ENCODE results near the gene PLXND1.
"Not testable (repeated sequence)": the region's sequence is repeated elsewhere in the genome, so short reads cannot be mapped to it uniquely, and the experiment has no call there.

Gene PLXND1

GRCh38 chr3:129560911-129561594 is 45.4 kb downstream of the PLXND1 start:
- peak; percentile 38 to 65 for DNase-seq

GRCh38 chr3:129560269-129560787 is 46.1 kb downstream of the PLXND1 start:
- DNase-seq = no peak

- DNase-seq = no peak
Measured at GRCh38 chr3:129559565-129560079, 46.9 kb downstream of the PLXND1 start.

DNA sequence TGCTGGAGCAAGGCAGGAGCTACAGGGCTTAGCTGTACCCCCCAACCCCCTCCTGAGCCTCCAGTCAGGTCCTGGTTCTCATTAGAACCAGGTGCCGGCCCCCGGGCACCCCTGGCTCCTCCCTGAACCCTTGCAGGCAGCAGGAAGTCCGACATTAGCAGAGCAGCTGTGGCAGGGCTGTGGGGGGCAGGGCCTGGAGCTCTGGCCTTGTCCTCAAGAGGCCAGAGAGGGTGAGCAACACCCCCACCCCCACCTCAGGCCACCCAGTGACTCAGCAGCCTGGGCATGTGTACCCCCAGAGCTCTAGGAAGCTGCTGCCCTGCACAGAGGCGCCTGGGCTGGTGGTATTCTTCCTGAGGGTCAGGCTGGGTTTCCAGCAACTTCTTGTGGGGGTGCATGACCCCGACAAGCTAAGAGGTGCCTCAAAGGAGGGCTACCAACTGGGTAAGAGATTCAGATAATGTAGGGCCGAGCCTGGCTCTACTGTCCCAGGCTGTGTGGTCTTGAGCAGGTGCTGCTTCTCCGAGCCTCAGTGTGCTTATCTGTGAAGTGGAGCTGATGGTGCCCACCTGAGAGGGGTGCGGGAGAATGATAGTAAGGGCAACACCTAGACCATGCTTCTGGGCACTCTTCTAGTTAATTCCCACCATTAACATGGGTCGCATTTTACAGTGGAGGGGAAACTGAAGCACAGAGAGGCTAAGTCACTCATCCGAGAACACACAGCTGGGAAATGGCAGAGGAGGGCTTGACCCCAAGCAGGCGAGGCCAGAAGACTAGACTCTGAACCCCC is 47.5 kb downstream of the PLXND1 start:
- peak in 1 of 2 experiments; percentile 41 for DNase-seq

- DNase-seq = no peak
Measured at GRCh38 chr3:129558081-129558771, 48.2 kb downstream of the PLXND1 start.

GRCh38 chr3:129557548-129557894 is 49.0 kb downstream of the PLXND1 start:
- no peak for DNase-seq

GRCh38 chr3:129556890-129557547 is 49.5 kb downstream of the PLXND1 start:
- DNase-seq = no peak

DNA sequence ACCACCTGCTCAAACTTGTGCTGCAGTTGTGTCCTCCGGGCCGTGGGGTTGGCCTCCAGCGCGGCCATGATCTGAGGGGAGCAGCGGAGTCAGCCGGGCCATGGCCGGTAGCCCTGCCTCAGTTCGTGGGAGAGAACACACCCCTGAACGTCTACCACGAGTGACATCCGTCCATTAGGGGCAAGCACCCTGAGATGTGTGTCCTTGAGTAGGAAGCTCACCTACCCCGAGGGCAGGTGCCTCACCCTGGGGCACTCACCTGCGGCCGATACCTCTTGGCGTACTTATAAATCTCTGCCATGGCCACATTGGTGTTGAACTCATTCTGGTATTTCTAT is 50.1 kb downstream of the PLXND1 start:
- DNase-seq = no peak

DNA sequence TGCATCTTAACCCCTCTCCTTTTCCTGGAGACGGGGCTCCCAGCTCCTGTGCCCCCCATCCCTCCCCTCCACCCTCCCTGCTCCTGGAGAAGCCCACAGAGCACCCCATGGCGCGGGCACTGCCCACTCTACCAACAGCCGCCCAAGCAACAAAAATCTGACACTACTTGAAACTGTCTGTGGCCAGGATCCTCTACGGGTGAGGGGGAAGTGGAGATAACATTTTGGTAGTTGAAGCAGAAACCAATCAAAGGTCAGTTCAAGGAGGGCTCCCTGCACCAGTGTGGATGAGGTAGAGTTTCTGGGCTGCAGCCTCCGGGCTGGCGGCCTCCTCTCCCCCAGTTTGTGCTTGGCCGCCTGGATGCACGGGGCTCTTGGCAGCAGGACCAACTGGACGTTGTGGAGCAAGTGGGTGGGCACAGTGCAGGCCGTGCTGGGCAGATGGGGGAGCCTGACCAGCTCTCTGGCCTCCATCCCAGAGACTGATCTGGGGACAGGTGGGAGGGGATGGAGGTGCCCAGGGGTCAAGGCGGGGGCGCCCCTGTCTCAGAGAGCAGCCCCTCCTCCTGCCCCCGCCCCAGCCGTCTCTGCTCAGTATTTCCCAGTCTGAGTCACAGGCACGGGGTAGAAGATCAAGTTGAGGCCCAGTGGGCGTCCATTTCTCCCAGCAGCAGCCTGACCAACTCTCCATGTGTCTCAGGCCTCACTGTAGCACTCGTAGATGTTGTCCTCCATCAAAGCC is 50.7 kb downstream of the PLXND1 start:
- no peak for DNase-seq

DNA sequence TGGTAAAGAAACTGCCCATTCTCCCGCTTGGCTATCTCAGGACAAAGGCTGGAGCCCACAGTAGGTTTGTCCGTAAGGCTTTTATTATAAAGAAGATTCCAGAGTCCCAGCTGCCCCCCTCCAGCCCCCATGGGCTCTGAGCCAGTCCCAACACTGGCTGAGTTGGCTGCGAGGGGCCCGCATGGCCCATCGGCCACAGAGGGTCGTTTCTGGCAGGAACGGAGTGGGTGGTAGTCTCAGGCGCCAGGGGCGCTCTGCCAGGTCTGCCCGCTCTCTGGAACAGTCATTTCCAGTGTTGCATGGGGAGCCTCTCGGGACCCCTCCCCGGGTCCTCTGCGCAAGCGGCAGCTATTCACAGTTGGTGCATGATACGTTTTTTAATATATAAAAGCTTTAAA is 51.3 kb downstream of the PLXND1 start:
- DNase-seq = no peak

DNA sequence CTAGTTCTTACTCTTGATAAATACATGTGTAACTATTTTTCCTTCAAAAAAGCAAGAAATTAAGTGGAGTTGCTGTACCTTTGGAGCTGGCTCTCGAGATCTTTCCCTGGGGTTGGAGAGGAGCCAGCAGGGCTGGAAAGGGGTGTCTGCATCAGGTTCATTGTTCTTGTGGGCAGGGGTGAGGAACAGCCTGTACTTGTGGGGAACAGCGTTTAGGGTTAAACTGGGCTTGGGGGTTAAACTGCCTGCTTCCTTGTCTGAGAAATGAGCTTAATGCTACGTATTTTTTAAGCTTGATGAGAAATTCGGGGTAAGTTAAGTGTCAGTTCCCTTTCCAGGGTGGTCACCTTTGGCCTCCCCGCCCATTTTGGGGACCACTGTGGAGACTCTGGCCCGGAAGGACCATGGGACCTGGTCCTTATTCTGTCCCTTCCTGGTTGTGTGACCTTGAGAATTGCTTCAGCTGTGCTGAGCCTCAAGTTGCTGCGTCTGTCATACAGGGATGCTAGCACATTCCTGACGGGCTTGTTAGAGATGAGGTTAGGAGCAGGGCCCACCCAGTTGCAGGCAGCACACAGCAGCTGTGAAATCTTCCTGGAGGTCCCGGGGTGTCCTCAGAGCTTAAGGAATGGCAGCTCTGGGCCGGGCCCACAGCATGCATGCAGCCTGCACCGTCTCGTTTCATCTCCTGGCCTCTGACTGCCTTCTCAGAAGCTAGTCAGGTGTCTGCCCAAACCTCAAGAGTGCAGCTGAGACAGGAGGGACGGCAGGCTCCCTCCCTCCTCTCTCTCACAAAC is 51.9 kb downstream of the PLXND1 start:
- DNase-seq = no peak

DNA sequence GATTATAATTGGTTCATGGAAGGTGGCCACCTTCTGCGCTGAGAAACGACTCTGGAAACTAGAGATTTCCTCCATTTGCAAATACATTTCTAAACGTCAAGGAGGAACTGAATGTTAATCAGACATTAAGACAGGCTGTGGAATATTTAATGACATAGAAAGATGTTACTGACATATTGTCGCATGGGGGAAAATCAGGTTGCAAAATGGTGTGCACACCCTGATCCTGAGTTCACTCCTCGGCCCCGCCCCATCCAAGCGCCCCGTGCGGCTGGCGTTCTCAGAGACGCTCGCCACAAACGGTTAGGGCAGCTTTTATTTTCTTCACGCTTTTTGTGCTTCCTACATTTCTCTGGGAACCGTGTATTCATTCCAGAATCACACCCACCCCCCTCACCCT is 52.8 kb downstream of the PLXND1 start:
- DNase-seq = no peak

DNA sequence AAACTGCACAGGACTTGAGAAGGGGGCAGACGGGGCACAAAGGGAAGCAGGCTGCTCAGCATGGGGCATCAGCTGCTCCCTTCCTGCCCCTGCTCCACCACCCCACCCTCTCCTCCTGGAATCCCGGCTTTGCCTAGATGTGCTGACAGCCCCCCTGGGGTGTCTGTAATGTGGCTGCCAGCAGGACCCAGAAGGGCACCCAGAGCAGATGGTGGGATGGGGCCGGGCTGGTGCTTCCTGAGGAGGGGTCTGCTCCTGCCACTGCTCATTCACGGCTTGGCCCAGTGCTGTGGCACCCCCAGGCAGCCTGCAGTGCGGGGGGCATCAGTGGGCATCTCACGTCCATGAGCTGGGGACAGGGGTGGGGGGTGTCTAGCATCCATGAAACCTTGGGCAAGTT is 53.3 kb downstream of the PLXND1 start:
- DNase-seq = peak in 1 of 2 experiments; percentile 60

DNA sequence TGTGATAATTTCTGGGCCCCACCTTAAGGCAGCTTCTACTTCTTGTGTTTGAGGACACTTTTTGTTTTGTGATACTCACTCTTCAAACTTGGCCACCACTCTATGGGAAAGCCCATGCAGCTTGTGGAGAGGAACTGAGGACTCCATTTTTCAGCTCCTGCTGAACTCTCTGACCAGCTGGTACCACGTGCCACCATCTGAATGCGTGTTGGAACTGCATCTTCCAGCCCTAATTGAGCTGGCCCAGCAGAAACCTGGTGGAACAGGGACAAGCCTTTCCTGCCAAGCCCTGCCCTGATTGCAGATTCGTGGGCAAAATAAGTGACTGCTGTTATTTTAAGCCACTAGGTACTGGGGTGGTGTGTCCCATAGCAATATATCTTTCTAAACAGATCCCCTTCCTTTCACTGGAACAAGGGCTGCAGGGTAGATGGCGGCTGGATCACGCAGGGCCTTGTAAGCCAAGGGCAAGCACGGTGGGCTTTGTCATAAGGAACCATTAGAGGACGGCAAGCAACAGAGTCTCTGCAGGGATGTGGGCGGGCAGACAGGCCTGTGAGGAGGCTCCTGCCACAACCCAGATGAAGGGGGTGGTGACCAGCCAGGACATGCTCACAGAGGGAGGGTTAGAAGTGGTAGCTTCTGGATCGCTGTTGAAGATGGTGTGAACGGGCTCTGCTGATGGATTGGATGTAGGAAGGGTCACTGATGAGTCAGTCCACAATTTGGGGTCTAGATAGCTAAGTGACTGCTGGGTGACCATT is 54.0 kb downstream of the PLXND1 start:
- no peak for DNase-seq

- no peak for DNase-seq
Measured at GRCh38 chr3:129549805-129550204, 56.7 kb downstream of the PLXND1 start.

DNA sequence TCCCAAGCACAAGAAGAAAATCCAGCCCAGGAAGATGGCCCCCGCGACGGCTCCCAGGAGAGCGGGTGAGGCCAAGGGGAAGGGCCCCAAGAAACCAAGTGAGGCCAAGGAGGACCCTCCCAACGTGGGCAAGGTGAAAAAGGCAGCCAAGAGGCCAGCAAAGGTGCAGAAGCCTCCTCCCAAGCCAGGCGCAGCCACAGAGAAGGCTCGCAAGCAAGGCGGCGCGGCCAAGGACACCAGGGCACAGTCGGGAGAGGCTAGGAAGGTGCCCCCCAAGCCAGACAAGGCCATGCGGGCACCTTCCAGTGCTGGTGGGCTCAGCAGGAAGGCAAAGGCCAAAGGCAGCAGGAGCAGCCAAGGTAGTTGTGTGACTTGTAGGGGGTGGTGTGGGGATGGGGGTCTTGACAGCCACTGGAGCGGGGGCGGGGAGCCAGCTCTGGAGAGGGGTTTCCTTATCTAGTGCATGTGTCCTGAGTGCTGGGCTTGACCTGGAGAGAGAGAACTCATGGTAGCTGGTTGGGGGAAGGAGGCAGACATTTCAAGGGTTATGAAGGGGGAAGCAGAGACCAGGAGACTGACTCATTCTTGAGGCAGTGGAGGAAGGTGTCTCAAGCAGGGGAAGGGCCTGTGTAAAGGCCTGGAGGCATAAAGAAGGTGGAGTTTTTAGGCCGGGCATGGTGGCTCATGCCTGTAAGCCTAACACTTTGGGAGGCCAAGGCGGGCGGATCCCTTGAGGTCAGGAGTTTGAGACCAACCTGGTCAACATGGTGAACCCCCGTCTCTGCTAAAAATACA is 57.3 kb downstream of the PLXND1 start:
- no peak for DNase-seq

GRCh38 chr3:129548104-129548965 is 58.1 kb downstream of the PLXND1 start:
- DNase-seq = no peak

- DNase-seq = no peak
Measured at GRCh38 chr3:129547241-129547640, 59.2 kb downstream of the PLXND1 start.

DNA sequence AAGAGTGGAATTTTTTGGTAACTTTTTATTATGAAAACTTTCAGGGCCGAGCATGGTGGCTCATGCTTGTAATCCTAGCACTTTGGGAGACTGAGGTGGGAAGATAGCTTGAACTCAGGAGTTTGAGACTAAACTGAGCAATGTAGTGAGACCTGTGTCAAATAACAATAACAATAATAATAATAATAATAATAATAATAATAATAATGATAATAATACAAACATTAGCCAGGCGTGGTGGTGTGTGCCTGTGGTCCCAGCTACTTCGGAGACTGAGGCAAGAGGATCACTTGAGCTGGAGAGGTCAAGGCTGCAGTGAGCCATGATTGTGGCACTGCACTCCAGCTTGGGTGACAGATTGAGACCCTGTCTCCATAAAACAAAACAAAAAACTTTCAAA is 60.5 kb downstream of the PLXND1 start:
- DNase-seq = not testable (repeated sequence)

All from NCI-H2081 (cell line).